IPS DF 4.7 (cell line): ENCODE measurements around the gene SERPINB12.

Source experiments
- DNase-seq: peaks from one replicate; pipeline ENCODE4 v3.0.0-alpha.2; 2013; ENCODE audit warnings: low spot score; ENCODE audit errors: extremely low read depth

The SERPINB12 gene

GRCh38 chr18:63542069-63542468 lies at the start of gene SERPINB12:
TSS of gene SERPINB12 (plus strand) at chr18:63542369. CDS start at chr18:63556160, 13,791 bp downstream.
- no peak for DNase-seq

DNA sequence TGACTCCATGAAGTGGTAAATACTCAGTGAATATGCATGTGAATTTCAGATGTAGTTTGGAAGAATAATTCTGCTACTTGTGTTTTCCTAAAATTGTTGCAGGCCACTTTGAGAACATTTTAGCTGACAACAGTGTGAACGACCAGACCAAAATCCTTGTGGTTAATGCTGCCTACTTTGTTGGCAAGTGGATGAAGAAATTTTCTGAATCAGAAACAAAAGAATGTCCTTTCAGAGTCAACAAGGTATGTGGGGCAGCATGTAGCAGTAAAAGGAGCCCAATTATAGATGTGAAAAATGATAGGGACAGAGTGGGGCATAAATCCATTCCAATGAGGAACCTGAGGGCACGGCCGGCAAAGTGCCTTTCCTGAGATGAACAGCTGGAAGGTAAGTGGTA lies 49.3 kb upstream of the SERPINB12 start:
- no peak for DNase-seq

DNA sequence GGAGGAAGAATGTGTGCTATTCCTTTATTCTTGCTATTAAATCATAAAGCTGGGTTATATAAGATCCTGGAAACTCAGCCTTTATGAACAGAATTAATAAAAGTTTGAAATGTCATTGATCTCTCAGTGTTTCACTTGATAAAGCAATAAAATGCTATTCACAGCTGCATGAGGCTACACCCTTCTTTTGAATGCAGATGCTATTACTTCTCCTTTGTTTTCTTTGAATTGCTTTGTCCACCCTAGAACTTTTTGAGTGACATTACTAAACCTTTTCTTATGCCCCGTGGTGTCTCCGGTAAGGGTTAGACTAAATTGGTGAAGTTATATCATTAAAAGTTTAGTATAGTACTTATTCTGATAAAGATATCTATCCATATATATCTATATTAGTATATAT lies 46.5 kb upstream of the SERPINB12 start:
- no peak for DNase-seq

DNA sequence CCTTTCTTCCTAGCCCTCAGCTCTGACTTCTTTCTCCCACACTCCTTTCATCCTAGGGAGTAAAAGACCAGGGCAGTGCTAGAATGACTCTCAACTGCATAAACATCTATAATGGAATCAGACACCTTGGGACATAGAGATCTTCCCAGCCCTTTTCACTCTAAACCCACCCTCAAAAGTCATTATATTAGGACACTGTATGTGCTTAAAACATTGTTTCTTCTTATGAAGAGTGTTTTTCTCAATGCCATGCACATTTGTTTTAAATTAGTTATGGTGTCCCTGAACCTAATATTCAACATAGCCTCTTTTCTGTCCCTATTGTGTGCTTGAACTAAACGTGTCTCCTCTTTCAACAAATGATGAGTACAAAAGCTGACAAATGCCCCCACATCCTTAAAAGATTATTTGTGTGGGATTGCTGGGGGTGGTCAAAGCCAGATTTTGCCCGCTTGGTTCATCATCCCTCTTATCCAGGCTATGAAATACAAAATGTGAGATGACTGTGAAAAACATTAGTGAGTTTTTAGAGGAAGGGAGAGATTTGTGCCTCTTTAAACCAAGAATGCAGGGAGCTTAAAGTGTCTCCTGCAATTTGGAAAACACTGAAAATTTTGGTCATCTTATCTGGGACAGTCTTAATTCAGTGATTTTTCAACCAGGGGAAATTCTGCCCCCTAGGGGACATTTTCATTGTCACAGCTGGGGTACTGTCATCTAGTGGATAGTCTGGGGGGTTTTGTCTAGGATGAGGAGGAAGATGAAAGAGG lies 36.4 kb upstream of the SERPINB12 start:
- no peak for DNase-seq

DNA sequence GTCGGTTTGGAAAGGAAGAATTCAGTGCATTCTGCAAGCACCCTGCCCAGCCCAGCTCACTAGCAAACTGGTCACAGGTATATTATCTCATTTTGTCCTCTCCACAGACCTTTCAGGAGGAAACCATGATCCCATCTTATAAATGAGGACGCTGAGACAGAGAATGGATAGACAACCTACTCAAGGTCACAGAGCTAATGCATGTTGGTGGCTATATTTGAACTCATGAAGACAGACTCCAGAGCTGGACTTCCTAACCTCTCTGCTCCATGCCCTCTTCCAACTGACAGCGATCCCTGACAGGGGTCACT lies 35.9 kb upstream of the SERPINB12 start:
- DNase-seq: no peak

DNA sequence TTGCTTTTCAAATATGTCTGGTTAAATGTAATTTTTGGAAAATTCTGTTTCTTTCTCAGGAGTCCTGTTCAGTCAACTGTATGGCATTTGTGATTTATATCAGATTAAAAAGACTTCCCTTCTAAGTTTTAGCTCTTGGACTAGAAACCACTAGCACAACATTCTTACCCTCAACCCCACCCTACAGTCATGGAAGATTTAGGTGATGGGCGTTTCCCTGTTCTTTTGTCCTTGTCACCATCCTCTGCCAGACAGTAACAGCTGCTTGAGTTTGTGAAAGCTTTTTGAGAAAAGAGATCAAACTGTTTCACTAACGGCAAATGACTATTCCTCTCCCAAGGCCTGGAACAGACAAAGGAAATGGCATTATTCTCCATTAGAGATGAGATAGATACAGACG lies 33.6 kb upstream of the SERPINB12 start:
- DNase-seq: no peak

- no peak for DNase-seq
Observed at GRCh38 chr18:63511285-63511684, 30.9 kb upstream of the SERPINB12 start.

DNA sequence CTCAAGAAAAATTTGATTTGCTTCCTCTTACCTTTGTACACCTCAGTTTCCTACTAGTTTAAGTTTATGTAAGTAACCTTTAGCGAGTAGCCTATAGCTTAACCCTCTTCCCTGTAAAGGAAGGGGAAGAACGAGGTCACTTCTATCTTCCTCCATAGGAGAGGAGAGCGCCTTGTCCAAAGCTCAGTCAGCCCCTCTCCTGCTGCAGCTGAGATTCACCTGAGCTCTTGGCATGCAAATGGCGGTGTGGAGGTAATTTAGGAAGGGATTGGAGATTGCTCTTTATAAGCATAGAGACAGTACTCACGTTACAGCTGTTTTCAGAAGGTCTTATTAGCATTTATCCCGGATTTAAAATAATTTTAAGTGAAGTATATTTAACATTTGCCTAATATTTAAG lies 27.8 kb upstream of the SERPINB12 start:
- DNase-seq: no peak

DNA sequence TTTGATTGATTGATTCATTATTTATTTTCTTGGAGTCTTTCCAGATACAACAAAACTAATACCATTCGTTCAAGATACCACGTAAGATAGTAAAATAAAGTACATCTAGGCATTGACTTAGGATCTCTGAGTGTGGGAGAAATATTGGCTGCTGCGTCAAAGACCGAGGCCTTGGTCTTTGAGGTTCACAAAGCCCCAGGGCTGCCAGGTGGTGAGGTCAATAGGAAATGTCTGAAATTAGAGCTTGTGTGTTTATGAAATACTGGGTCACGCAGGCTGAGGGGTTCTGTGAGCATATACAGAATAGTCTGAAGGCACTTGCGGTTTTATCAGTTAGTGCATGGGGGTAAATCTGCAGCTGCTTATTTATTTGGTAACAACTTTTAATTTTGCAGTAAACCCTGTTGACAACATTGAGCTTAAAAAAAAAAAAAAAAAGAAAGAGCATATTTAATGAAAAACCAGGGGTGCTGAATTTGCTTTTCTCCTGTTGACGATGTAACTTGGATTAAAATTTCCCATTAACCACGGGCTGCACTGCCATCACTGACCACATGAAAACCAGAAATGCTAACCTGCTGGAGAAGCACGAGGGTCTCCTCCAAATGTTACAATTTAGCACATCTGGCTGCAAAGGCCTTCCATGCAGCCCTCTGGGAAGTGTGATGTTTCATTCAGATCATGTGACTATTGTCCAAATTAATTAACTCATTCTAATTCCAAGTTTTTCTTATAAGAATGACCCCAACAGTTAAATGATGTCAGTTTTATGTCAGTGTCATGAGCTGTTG lies 27.1 kb upstream of the SERPINB12 start:
- DNase-seq: no peak

- no peak for DNase-seq
Observed at GRCh38 chr18:63515801-63516200, 26.4 kb upstream of the SERPINB12 start.

GRCh38 chr18:63518178-63519012 lies 23.8 kb upstream of the SERPINB12 start:
- DNase-seq: no peak

- no peak for DNase-seq
Observed at GRCh38 chr18:63520053-63520685, 22.0 kb upstream of the SERPINB12 start.

- no peak for DNase-seq
Observed at GRCh38 chr18:63523660-63524059, 18.5 kb upstream of the SERPINB12 start.

DNA sequence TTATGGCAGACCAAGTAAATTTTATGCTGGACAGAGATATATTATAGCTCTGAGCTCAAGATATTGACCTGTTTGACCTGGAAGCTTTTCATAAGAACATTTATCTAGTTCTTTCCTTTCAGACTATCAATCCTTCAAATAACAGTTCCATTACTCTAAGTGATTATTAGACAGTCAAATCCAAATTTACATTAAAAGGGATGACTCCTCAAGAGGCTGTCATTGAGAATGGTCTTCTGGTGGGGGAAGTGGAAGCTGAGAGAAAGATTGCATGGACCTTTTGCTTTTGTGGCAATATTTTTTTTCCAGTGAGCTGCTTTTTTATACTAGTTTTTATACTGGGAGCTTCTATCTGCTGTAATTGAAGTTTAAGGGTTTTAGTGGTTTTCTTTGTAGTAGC lies 14.9 kb upstream of the SERPINB12 start:
- DNase-seq: no peak

DNA sequence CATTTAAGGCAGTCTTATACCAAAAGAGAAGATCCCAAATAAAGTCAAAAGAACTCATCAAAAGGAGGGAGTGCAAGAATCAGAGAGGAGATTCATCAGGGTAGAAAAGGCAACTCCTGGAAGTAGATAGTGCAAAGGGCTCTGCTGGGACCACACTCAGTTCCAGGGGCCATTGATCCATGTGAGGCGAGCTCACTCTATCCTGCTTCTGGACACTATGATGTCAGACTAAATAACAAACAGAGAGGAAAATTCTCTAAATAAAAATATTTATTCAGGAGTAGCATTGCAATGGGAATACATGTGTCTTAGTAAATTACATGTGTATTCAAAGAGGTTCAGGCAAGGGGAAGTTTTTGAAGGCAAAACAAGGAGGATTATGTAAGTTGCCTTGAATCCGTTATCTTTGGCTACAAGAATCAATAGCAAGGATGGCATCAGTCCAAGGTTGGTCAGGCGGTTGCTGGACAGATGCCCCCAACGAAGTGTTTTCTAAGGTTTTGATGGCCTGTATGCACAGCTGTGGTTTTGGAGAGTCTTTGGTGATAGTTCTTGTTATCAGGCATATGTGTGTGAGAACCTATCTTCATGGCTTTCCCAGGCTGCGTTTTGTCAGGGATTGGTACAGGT lies 13.2 kb upstream of the SERPINB12 start:
- no peak for DNase-seq

- DNase-seq: no peak
Observed at GRCh38 chr18:63532471-63532870, 9.7 kb upstream of the SERPINB12 start.

- no peak for DNase-seq
Observed at GRCh38 chr18:63534615-63535014, 7.6 kb upstream of the SERPINB12 start.

- no peak for DNase-seq
Observed at GRCh38 chr18:63539904-63540510, 2.2 kb upstream of the SERPINB12 start.

DNA sequence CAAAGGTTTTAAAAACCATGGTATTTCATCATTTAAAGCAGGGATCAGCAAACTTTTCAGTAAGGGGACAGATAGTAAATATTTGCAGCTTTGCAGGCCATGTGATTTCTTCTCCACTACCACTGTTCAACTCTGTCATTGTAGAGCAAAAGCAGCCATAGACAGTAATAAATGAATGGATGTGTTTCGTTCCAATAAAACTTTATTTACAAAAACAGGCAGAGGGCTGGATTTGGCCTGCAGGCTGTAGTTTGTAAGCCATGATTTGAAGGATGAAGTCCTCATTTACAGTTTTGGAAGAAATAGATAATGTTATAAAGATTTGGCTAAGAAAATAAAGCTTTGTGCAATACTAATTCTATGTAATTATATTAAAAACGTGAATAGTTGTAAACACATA lies 1.8 kb downstream of the SERPINB12 start:
- DNase-seq: no peak

- DNase-seq: no peak
Observed at GRCh38 chr18:63545000-63545399, 2.8 kb downstream of the SERPINB12 start.

DNA sequence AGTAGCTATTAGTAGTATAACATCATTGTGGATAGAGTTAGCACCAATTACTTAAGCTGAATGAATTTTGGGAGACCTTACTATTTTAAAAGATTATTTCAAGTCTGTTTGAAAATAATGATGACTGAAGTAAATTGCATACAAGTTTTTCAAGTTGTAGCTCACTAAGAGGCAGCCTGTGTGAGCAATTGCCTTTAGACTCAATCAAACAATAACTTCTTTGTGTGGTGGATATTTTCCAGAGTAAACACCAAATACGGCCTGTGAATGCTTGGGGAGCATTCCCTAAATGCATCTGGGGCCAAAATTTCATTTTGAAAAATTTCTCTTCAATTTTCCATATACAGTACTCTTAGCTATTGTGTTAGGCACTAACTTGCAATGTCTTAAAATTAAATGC lies 7.9 kb downstream of the SERPINB12 start:
- no peak for DNase-seq
